SH-SY5Y (cell line): ENCODE data around the gene SLC37A4.

Experiments
- GATA2 ChIP-seq: IDR thresholded peaks from 2 replicates; pipeline ENCODE4 v1.6.1; 2011; ENCODE audit warnings: mild to moderate bottlenecking, low read depth, low read length
- GATA3 ChIP-seq: IDR thresholded peaks from 2 replicates; pipeline ENCODE4 v1.6.1; 2011; ENCODE audit warnings: low read depth, mild to moderate bottlenecking, low read length, moderate library complexity

DNA sequence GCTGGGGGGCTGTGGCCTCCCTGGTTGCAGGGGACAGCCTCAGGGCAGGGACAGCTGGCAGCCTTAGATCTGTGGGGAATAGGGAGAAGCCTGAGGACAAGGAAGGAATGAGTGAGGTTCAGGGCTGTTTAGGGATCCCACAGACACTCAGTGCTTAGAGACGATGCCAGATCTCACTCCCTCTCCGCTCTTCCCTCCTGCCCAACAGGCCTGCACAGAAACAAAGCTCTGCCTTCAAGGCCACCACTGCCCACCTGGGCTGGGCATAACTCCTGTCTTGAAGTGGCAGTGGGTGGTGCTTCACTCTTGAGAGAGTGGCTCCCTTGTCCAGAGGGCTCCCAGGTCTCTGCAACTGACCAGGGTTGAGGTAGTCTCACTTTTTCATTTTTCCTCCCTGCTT lies 45.9 kb downstream of the SLC37A4 start:
- TF ChIP-seq GATA2 (no peak), GATA3 (no peak)
